Activated CD8-positive, alpha-beta T cell treated with anti-CD3 and anti-CD28 coated beads for 36 hours (primary cell): ENCODE results near the gene RAB10. TPM values are rescaled to one million over a fixed set of nuclear protein-coding genes. Genes with fewer than 3 reads are reported as not detected.
"Not testable (repeated sequence)": the region's sequence is repeated elsewhere in the genome, so short reads cannot be mapped to it uniquely, and the experiment has no call there.

Source experiments
- ATAC-seq: fragments of 200-7000 bp; cut with Tn5 transposase; one replicate; pipeline ENCODE4 v1.10.0; 2021; ENCODE audit warnings: mild to moderate bottlenecking, moderate library complexity
- CTCF ChIA-PET: fragments of 350-600 bp; sonication (Branson Sonifier 250); formaldehyde crosslinking; loops from one replicate; lab custom pipeline; 2021; ENCODE audit warnings: antibody characterized with exemption; lab: Charles Lee
- POLR2A ChIA-PET: fragments of 350-600 bp; sonication (Branson Sonifier 250); formaldehyde crosslinking; loops from one replicate; lab custom pipeline; 2021; ENCODE audit warnings: antibody characterized with exemption; lab: Charles Lee
- DNase-seq: peaks from one replicate; pipeline ENCODE4 v3.0.0-alpha.2; 2020
- H3K27ac Mint-ChIP-seq: one replicate; pipeline ENCODE4 v1.8.0; 2021; ENCODE audit warnings: mild to moderate bottlenecking, mixed read lengths
- H3K27me3 Mint-ChIP-seq: one replicate; pipeline ENCODE4 v1.8.0; 2021; ENCODE audit warnings: mixed read lengths
- H3K36me3 Mint-ChIP-seq: one replicate; pipeline ENCODE4 v1.8.0; 2021; ENCODE audit warnings: low read depth, mixed read lengths
- H3K4me1 Mint-ChIP-seq: one replicate; pipeline ENCODE4 v1.8.0; 2021; ENCODE audit warnings: low read depth, mixed read lengths
- H3K4me3 Mint-ChIP-seq: one replicate; pipeline ENCODE4 v1.8.0; 2021; ENCODE audit warnings: mild to moderate bottlenecking, moderate library complexity, mixed read lengths
- H3K9me3 Mint-ChIP-seq: one replicate; pipeline ENCODE4 v1.8.0; 2021; ENCODE audit warnings: mixed read lengths
- intact Hi-C: fragments of 100-400 bp; cut with micrococcal nuclease; formaldehyde crosslinking; loops from one replicate; pipeline ENCODE4 v1.10.0; 2022
- total RNA-seq, 2 experiments: library from RNA; stranded (reverse); gene quantifications; one replicate each; pipeline ENCODE4 v1.2.3, GENCODE V29; 2021
- TF ChIP-seq, protein P1 (sequence below): fragments of 200-600 bp; IDR thresholded peaks from one replicate; pipeline ENCODE4 v1.8.0; 2022; ENCODE audit warnings: antibody characterized with exemption, mild to moderate bottlenecking

The RAB10 gene
- total RNA-seq, 2 experiments from 2014 or later, result 89.5 to 102 TPM

DNA sequence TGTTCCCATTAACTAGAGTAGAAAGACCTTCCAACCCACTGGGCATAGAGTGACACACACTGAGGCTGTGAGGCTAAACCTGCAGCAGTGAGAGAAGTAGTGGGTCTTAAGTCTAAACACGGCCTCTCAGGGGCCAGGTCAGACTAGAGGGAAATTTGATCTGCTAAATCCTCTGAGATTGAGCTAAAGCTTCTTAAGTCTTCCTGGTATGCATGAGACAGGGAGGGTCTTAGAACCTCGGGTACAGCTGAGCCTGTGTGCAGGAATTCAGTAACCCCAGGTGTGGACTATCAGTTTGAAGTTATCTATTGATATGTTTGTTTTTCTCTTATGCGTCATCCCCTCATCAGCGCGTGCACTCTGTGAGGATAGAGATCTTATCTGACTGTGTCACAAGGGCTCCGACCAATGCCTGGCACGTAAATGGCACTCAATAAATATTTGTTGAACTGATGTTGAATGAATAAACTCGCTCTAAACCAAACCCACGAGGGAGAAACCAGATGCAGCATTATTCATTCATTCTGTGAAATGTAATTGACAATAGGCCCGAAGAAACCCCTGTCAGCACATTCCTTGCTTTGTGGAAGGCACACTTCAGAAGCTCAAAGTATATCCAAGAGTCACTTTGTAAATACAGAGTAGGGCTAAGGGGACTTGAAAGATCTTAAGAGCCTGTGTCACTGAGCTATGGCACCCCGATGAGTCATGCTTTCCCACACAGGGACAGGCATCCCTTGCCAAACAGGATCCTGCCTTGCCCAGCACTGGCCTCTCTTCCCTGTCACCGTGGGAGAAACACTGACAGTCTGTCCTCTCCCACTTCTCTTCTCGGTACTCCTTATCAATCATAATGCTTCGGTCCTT lies 21.7 kb upstream of the RAB10 start:
- no peaks in the 10 kb centered on the region for H3K9me3 Mint-ChIP-seq
- TF ChIP-seq, protein P1, sequence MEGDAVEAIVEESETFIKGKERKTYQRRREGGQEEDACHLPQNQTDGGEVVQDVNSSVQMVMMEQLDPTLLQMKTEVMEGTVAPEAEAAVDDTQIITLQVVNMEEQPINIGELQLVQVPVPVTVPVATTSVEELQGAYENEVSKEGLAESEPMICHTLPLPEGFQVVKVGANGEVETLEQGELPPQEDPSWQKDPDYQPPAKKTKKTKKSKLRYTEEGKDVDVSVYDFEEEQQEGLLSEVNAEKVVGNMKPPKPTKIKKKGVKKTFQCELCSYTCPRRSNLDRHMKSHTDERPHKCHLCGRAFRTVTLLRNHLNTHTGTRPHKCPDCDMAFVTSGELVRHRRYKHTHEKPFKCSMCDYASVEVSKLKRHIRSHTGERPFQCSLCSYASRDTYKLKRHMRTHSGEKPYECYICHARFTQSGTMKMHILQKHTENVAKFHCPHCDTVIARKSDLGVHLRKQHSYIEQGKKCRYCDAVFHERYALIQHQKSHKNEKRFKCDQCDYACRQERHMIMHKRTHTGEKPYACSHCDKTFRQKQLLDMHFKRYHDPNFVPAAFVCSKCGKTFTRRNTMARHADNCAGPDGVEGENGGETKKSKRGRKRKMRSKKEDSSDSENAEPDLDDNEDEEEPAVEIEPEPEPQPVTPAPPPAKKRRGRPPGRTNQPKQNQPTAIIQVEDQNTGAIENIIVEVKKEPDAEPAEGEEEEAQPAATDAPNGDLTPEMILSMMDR, result no peak
- ChIA-PET POLR2A (no interaction called here), CTCF (no interaction called here)
- ATAC-seq (no peak), DNase-seq (no peak)
- no peaks in the 10 kb centered on the region for H3K27me3 Mint-ChIP-seq
- no peaks in the 10 kb centered on the region for H3K36me3 Mint-ChIP-seq
- no peaks in the 10 kb centered on the region for H3K4me1 Mint-ChIP-seq
- H3K4me3 Mint-ChIP-seq, result no peak overlapping the region
- intact Hi-C loops, result no loop called here
- H3K27ac Mint-ChIP-seq, result no peak overlapping the region

DNA sequence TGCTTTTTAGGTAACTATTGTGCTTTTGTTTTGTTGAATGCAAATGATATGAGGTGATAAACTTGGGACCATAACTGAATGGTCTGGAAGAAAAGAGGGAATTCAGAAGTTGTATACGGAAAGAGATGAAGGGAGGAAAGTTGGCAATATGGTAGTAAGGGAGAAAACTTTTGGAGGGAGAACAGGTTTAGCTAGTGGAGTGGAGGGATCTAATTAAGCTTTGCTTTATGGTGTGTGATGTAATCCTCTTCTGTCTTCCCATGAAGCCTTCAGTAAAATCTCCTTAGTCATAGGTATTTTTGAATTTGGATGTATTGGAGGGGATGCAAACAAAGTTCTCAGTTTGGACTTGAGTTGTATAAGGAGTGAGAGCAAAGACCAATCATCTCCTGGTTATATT lies 20.2 kb upstream of the RAB10 start:
- H3K9me3 Mint-ChIP-seq, result no peaks in the 10 kb centered on the region
- H3K4me3 Mint-ChIP-seq, result no peak overlapping the region
- DNase-seq (no peak), ATAC-seq (no peak)
- TF ChIP-seq, protein P1, result no peak
- H3K27me3 Mint-ChIP-seq, result no peaks in the 10 kb centered on the region
- H3K27ac Mint-ChIP-seq, result no peak overlapping the region
- ChIA-PET CTCF (no interaction called here), POLR2A (no interaction called here)
- intact Hi-C loops, result no loop called here
- no peaks in the 10 kb centered on the region for H3K36me3 Mint-ChIP-seq
- peaks cover 4% of the 10 kb centered on the region for H3K4me1 Mint-ChIP-seq

DNA sequence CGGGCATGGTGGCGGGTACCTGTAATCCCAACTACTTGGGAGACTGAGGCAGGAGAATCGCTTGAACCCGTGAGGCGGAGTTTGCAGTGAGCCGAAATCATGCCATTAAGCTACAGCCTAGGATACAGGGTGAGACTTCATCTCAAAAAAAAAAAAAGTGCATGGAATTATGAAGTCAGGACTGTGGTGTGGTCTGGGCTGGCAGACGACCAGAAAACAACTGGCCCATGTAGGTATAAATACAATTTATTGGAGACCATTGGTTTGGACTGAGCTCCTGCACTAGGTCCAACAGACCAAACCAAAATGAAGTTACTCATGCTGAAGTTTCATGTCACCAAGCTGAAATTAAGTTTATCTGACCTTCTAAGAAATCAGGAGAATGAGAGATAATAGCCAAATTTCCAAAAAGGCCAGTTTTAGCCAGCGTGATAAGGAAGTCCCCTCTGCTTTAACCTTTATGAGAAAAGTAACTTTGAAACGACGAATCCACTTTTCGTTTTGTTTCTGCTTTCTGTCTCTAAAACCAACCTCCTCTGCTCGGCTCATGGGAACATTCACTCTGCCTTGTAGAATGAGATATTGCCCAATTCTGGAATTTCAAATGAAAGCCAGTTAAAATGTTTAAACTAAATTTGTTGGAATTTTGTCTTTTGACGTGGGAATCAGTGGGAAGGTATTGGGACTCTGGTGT lies 17.7 kb upstream of the RAB10 start:
- POLR2A ChIA-PET, result no interaction called here
- Mint-ChIP-seq H3K4me3 (no peak overlapping the region), H3K36me3 (no peaks in the 10 kb centered on the region), H3K27ac (no peak overlapping the region), H3K4me1 (peaks cover 4% of the 10 kb centered on the region), H3K9me3 (no peaks in the 10 kb centered on the region), H3K27me3 (no peaks in the 10 kb centered on the region)
- CTCF ChIA-PET, result interaction anchor here (1.3 kb wide), 1 partner anchor 25 kb away, joined by 5 read pairs; no protein-coding TSS in a partner anchor
- intact Hi-C loops, result no loop called here
- DNase-seq (no peak), ATAC-seq (no peak)
- TF ChIP-seq, protein P1, result no peak

DNA sequence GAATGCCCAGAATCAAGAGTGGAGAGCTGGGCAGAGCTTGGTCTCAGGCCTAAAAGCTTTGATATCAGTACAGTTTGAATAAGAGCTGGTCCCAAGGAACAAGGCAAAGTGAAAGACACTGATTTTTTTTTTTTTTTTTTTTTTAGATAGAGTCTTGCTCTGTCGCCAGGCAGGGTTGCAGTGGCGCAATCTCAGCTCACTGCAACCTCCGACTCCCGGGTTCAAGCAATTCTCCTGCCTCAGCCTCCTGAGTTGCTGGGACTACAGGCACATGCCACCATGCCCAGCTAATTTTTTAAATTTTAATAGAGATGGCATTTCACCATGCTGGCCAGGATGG lies 17.2 kb upstream of the RAB10 start:
- POLR2A ChIA-PET, H3K36me3 Mint-ChIP-seq, H3K27ac Mint-ChIP-seq, CTCF ChIA-PET, H3K4me3 Mint-ChIP-seq, DNase-seq, intact Hi-C loops, H3K9me3 Mint-ChIP-seq, H3K4me1 Mint-ChIP-seq, ATAC-seq, H3K27me3 Mint-ChIP-seq: not testable (repeated sequence)

DNA sequence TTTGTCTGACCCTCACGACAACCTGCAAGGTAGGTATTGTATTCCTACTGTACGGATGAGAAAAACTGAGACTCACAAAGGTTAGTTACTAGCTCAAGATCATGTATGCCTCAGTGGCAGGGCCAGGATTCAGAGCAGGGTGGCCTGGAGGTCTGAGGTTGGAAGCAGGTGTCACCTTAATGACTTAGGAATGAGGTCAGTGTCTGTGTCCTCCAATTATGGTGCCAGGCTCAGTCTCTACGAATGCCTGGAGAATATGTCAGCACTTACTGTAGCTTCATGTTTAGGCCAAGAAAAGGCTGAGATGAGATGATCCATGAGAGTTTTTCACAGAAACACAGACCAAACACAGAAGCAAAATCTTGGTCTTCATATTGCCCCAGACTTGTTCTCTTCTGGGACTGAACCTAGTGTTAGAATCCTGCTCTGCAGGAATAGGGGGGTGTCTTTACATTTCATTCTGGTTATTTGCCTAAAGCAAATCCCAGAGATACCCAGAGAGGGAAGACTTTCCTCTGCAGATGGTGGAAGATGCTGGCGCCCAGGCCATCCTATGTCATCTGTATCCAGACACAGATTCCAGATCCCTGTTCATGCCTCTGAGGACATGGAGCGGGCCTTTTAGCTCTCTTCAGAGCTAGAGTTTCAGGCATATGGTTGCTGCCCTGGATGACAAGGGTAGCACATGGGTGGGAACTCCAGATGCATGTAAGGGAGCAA lies 16.3 kb upstream of the RAB10 start:
- DNase-seq (no peak), ATAC-seq (no peak)
- no peaks in the 10 kb centered on the region for H3K9me3 Mint-ChIP-seq
- H3K36me3 Mint-ChIP-seq, result no peaks in the 10 kb centered on the region
- TF ChIP-seq, protein P1, result no peak
- ChIA-PET CTCF (interaction anchor here (1.1 to 2.2 kb wide), 5 partner anchors 26 to 166 kb away, joined by 3 to 5 read pairs (median 5); no protein-coding TSS in a partner anchor), POLR2A (interaction anchor here (1.2 kb wide), 1 partner anchor 9 kb away, joined by 3 read pairs; no protein-coding TSS in a partner anchor)
- H3K4me1 Mint-ChIP-seq, result peaks cover 4% of the 10 kb centered on the region
- no peak overlapping the region for H3K4me3 Mint-ChIP-seq
- intact Hi-C loops, result no loop called here
- H3K27ac Mint-ChIP-seq, result no peak overlapping the region
- H3K27me3 Mint-ChIP-seq, result no peaks in the 10 kb centered on the region
